Measurements from ENCODE around the gene CCDC8.
"Not testable (repeated sequence)": the region's sequence is repeated elsewhere in the genome, so short reads cannot be mapped to it uniquely, and the experiment has no call there.

CCDC8 gene

GRCh38 chr19:46404753-46405468 lies 8.5 kb downstream of the CCDC8 start:
- no peak for DNase-seq (ENCODE audit: low read depth)

GRCh38 chr19:46404055-46404752 lies 9.2 kb downstream of the CCDC8 start:
- DNase-seq (ENCODE audit: low read depth): no peak

- no peak for DNase-seq (ENCODE audit: low read depth)
Measured at GRCh38 chr19:46402725-46403124, 10.6 kb downstream of the CCDC8 start.

- not testable (repeated sequence) for DNase-seq (ENCODE audit: low read depth)
Measured at GRCh38 chr19:46397801-46398479, 15.4 kb downstream of the CCDC8 start.

GRCh38 chr19:46394402-46394797 lies 19.0 kb downstream of the CCDC8 start:
- no peak for DNase-seq (ENCODE audit: low read depth)

- no peak for DNase-seq (ENCODE audit: low read depth)
Measured at GRCh38 chr19:46393456-46394401, 19.6 kb downstream of the CCDC8 start.

GRCh38 chr19:46392837-46393236 lies 20.5 kb downstream of the CCDC8 start:
- no peak for DNase-seq (ENCODE audit: low read depth)

GRCh38 chr19:46392252-46392801 lies 21.0 kb downstream of the CCDC8 start:
- no peak for DNase-seq (ENCODE audit: low read depth)

- no peak for DNase-seq (ENCODE audit: low read depth)
Measured at GRCh38 chr19:46391296-46392251, 21.8 kb downstream of the CCDC8 start.

- DNase-seq (ENCODE audit: low read depth): no peak
Measured at GRCh38 chr19:46390866-46391265, 22.5 kb downstream of the CCDC8 start.

GRCh38 chr19:46390121-46390858 lies 23.1 kb downstream of the CCDC8 start:
- DNase-seq (ENCODE audit: low read depth): no peak

- DNase-seq (ENCODE audit: low read depth): no peak
Measured at GRCh38 chr19:46388311-46389095, 24.9 kb downstream of the CCDC8 start.

- no peak for DNase-seq (ENCODE audit: low read depth)
Measured at GRCh38 chr19:46387713-46388130, 25.6 kb downstream of the CCDC8 start.

- DNase-seq (ENCODE audit: low read depth): no peak
Measured at GRCh38 chr19:46386996-46387712, 26.2 kb downstream of the CCDC8 start.

- no peak for DNase-seq (ENCODE audit: low read depth)
Measured at GRCh38 chr19:46386151-46386550, 27.2 kb downstream of the CCDC8 start.

- DNase-seq (ENCODE audit: low read depth): no peak
Measured at GRCh38 chr19:46385636-46386035, 27.7 kb downstream of the CCDC8 start.

GRCh38 chr19:46384396-46384795 lies 29.0 kb downstream of the CCDC8 start:
- DNase-seq (ENCODE audit: low read depth): no peak

GRCh38 chr19:46383846-46384245 lies 29.5 kb downstream of the CCDC8 start:
- DNase-seq (ENCODE audit: low read depth): no peak
